Subcutaneous adipose tissue (tissue), 4 donors: ENCODE data around the gene CFAP53. TPM values are rescaled to one million over a fixed set of nuclear protein-coding genes. Genes with fewer than 3 reads are reported as not detected.

Experiments used
- CTCF ChIP-seq: fragments of 450-650 bp; IDR thresholded peaks from one replicate; pipeline ENCODE4 v1.5.1; 2016; ENCODE audit warnings: low read depth, mild to moderate bottlenecking, control low read depth, antibody characterized with exemption, moderate library complexity
- total RNA-seq, 4 donors: library from RNA; depleted of rRNA; stranded (reverse); fragments of >200 nt; gene quantifications; one replicate each; pipeline ENCODE4 v1.1.0, GENCODE V29; 2016

Gene CFAP53
- total RNA-seq, 4 donors from 2014 or later, result 0.34 to 1.5 (median 0.75) TPM; not detected in 1

- no peak for TF ChIP-seq CTCF
Measured at GRCh38 chr18:50194631-50195532, 71.4 kb downstream of the CFAP53 start, which contains the start of gene MYO5B. MYO5B (minus strand) TSS chr18:50195147; CDS start chr18:50194793, 354 bp downstream.

- TF ChIP-seq CTCF, result no peak
Measured at GRCh38 chr18:50193796-50194630, 72.3 kb downstream of the CFAP53 start.

- no peak for TF ChIP-seq CTCF
Measured at GRCh38 chr18:50192995-50193795, 73.1 kb downstream of the CFAP53 start.

- TF ChIP-seq CTCF, result no peak
Measured at GRCh38 chr18:50190926-50191325, 75.4 kb downstream of the CFAP53 start.

DNA sequence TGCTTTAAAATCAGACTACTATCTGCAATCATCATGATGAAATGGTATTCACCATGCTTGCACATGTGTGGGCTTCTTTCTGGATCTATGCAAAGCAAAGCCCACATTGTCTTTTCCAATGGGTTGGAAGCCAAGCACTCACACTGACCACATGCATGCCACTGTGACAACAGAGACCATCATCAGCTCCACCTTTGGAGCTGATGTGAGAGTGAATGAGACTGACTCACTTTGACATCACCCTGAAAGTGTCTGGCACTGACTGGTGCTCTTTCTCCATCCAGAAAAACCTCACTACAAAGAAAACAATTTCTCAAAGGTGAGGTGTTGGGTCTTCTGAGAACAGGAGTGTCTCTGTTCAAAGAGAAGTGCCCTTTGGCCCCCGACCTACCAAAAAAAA, 76.1 kb downstream of the CFAP53 start:
- no peak for TF ChIP-seq CTCF

GRCh38 chr18:50189160-50189559, 77.1 kb downstream of the CFAP53 start:
- TF ChIP-seq CTCF, result no peak
